OCI-LY1 (cell line): ENCODE measurements around the gene ANKRD13C.

ENCODE experiments used
- H2AFZ ChIP-seq: fragments of 200-600 bp; sonication (generic), shearing (Covaris generic); 2 replicates; pipeline ENCODE4 v1.6.0; 2014; ENCODE audit warnings: antibody characterized with exemption, mild to moderate bottlenecking, low read length
- H3F3A ChIP-seq: fragments of 200-600 bp; sonication (generic), shearing (Covaris generic); 2 replicates; pipeline ENCODE4 v1.6.0; 2014; ENCODE audit warnings: mild to moderate bottlenecking, antibody characterized with exemption, low read length, moderate library complexity; ENCODE audit not compliant: insufficient read depth
- H3K27ac ChIP-seq: fragments of 200-600 bp; sonication (generic); 2 replicates; pipeline ENCODE4 v1.5.1; 2014; ENCODE audit warnings: low read length, mixed run types, mild to moderate bottlenecking, low read depth; ENCODE audit not compliant: poor library complexity, severe bottlenecking
- H3K27me3 ChIP-seq: fragments of 200-600 bp; sonication (generic); 2 replicates; pipeline ENCODE4 v1.6.0; 2014; ENCODE audit warnings: antibody characterized with exemption, mild to moderate bottlenecking, low read length, moderate library complexity; ENCODE audit not compliant: insufficient read depth
- H3K36me3 ChIP-seq: fragments of 200-600 bp; sonication (generic); 2 replicates; pipeline ENCODE4 v1.6.1; 2014; ENCODE audit warnings: mild to moderate bottlenecking, antibody characterized with exemption, low read length, moderate library complexity, mixed read lengths; ENCODE audit not compliant: insufficient read depth
- H3K4me1 ChIP-seq: fragments of 200-600 bp; sonication (generic); 2 replicates; pipeline ENCODE4 v1.5.1; 2014; ENCODE audit warnings: mild to moderate bottlenecking, low read length, moderate library complexity; ENCODE audit not compliant: insufficient read depth, severe bottlenecking
- H3K4me2 ChIP-seq: fragments of 200-600 bp; sonication (generic), shearing (Covaris generic); 2 replicates; pipeline ENCODE4 v1.6.1; 2014; ENCODE audit warnings: low read length
- H3K4me3 ChIP-seq: fragments of 200-600 bp; sonication (generic); 2 replicates; pipeline ENCODE4 v1.5.1; 2014; ENCODE audit warnings: low read length, low read depth, mild to moderate bottlenecking, mixed read lengths; ENCODE audit not compliant: poor library complexity, severe bottlenecking
- H3K79me2 ChIP-seq: fragments of 200-600 bp; shearing (Covaris generic); 2 replicates; pipeline ENCODE4 v1.6.1; 2016; ENCODE audit warnings: mixed run types, low read length, mixed read lengths; ENCODE audit not compliant: insufficient read depth
- H3K9ac ChIP-seq: fragments of 200-600 bp; sonication (generic), shearing (Covaris generic); 2 replicates; pipeline ENCODE4 v1.6.1; 2014; ENCODE audit warnings: mild to moderate bottlenecking, low read length, mixed read lengths
- H3K9me2 ChIP-seq: fragments of 200-600 bp; sonication (generic), shearing (Covaris generic); 2 replicates; pipeline ENCODE4 v1.6.1; 2014; ENCODE audit warnings: low read depth, mild to moderate bottlenecking, low read length, mixed read lengths
- H3K9me3 ChIP-seq: fragments of 200-600 bp; shearing (Covaris generic); 2 replicates; pipeline ENCODE4 v1.6.1; 2014; ENCODE audit warnings: low read length, mixed read lengths
- H4K20me1 ChIP-seq: fragments of 200-600 bp; sonication (generic), shearing (Covaris generic); 2 replicates; pipeline ENCODE4 v1.6.0; 2016; ENCODE audit warnings: mild to moderate bottlenecking, low read length; ENCODE audit not compliant: insufficient read depth
- CTCF ChIP-seq: fragments of 200-600 bp; sonication (generic), shearing (Covaris generic); IDR thresholded peaks from 2 replicates; pipeline ENCODE4 v1.5.1; 2017; ENCODE audit warnings: mild to moderate bottlenecking, antibody characterized with exemption, low read length, moderate library complexity, mixed read lengths
- EZH2 ChIP-seq: fragments of 200-600 bp; sonication (generic), shearing (Covaris generic); IDR thresholded peaks from 2 replicates; pipeline ENCODE4 v1.8.0; 2017; ENCODE audit warnings: borderline replicate concordance, mixed run types, mild to moderate bottlenecking, antibody characterized with exemption, low read length, moderate library complexity, mixed read lengths

ANKRD13C gene

GRCh38 chr1:70256664-70257063, 97.9 kb downstream of the ANKRD13C start:
- Histone ChIP-seq H3F3A (no peaks in the 10 kb centered on the region), H3K4me2 (no peak overlapping the region), H3K27me3 (no peaks in the 10 kb centered on the region), H3K9ac (no peak overlapping the region), H3K27ac (no peak overlapping the region), H3K36me3 (peaks cover 36% of the 10 kb centered on the region), H3K9me3 (no peaks in the 10 kb centered on the region), H2AFZ (no peak overlapping the region), H4K20me1 (no peaks in the 10 kb centered on the region), H3K4me3 (no peak overlapping the region), H3K4me1 (no peaks in the 10 kb centered on the region), H3K9me2 (no peaks in the 10 kb centered on the region), H3K79me2 (no peaks in the 10 kb centered on the region)
- TF ChIP-seq CTCF, result no peak
- no peak for TF ChIP-seq EZH2

- Histone ChIP-seq H3K4me3 (no peak overlapping the region), H3K9me2 (no peaks in the 10 kb centered on the region), H3K36me3 (peaks cover 98% of the 10 kb centered on the region)
These were observed 105.8 kb downstream of the ANKRD13C start for GRCh38 chr1:70248729-70249128.

GRCh38 chr1:70247768-70248167, 106.8 kb downstream of the ANKRD13C start:
- no peak overlapping the region for H2AFZ ChIP-seq
- H3K4me2 ChIP-seq, result no peak overlapping the region
- H3K4me1 ChIP-seq, result no peaks in the 10 kb centered on the region
- no peak for TF ChIP-seq EZH2
- no peak for TF ChIP-seq CTCF
- H3K36me3 ChIP-seq, result peaks cover 100% of the 10 kb centered on the region
- no peaks in the 10 kb centered on the region for H3K27me3 ChIP-seq
- no peaks in the 10 kb centered on the region for H3F3A ChIP-seq
- H3K4me3 ChIP-seq, result no peak overlapping the region
- H4K20me1 ChIP-seq, result no peaks in the 10 kb centered on the region
- H3K79me2 ChIP-seq, result no peaks in the 10 kb centered on the region
- H3K9ac ChIP-seq, result no peak overlapping the region
- no peak overlapping the region for H3K27ac ChIP-seq
- H3K9me3 ChIP-seq, result no peaks in the 10 kb centered on the region
- H3K9me2 ChIP-seq, result no peaks in the 10 kb centered on the region

More at GRCh38 chr1:70248729-70249128, 105.8 kb downstream of the ANKRD13C start:
- Histone ChIP-seq H3K9ac (no peak overlapping the region), H3K27me3 (no peaks in the 10 kb centered on the region), H2AFZ (no peak overlapping the region), H3K9me3 (no peaks in the 10 kb centered on the region), H4K20me1 (no peaks in the 10 kb centered on the region), H3K4me2 (no peak overlapping the region), H3K79me2 (no peaks in the 10 kb centered on the region), H3K4me1 (no peaks in the 10 kb centered on the region), H3K27ac (no peak overlapping the region), H3F3A (no peaks in the 10 kb centered on the region)
- no peak for TF ChIP-seq CTCF
- TF ChIP-seq EZH2, result no peak
